Suprapubic skin (tissue), 4 donors: ENCODE measurements around the gene CBLN4. TPM values are rescaled to one million over a fixed set of nuclear protein-coding genes. Genes with fewer than 3 reads are reported as not detected.

Experiments used
- DNase-seq, 2 donors: peaks; one replicate each; pipeline ENCODE4 v3.0.0-alpha.2; 2019; ENCODE audit warnings: low spot score in 2 of 2
- H3K27ac ChIP-seq: fragments of 200-600 bp; sonication (generic); one replicate; pipeline ENCODE4 v1.5.1; 2019
- H3K27me3 ChIP-seq: fragments of 200-600 bp; sonication (generic); one replicate; pipeline ENCODE4 v1.5.1; 2019
- H3K36me3 ChIP-seq: fragments of 200-600 bp; sonication (generic); one replicate; pipeline ENCODE4 v1.5.1; 2019
- H3K4me1 ChIP-seq: fragments of 200-600 bp; sonication (generic); one replicate; pipeline ENCODE4 v1.5.1; 2019
- H3K4me3 ChIP-seq: fragments of 200-600 bp; sonication (generic); one replicate; pipeline ENCODE4 v1.5.1; 2019; ENCODE audit warnings: mild to moderate bottlenecking
- H3K9me3 ChIP-seq: fragments of 200-600 bp; sonication (generic); one replicate; pipeline ENCODE4 v1.5.1; 2019
- EP300 ChIP-seq: sonication (generic); formaldehyde crosslinking; IDR thresholded peaks from one replicate; pipeline ENCODE4 v1.6.1; 2017; ENCODE audit warnings: antibody characterized with exemption
- POLR2A ChIP-seq, 2 donors: fragments of 450-650 bp; IDR thresholded peaks; one replicate each; pipeline ENCODE4 v1.6.1; 2017; ENCODE audit warnings: antibody characterized with exemption in 2 of 2, mild to moderate bottlenecking in 2 of 2, moderate library complexity in 2 of 2
- POLR2AphosphoS5 ChIP-seq, 3 donors: sonication (generic); formaldehyde crosslinking; IDR thresholded peaks; one replicate each; pipeline ENCODE4 v1.6.1; 2017; ENCODE audit warnings: antibody characterized with exemption in 3 of 3
- WGBS: methylation state at CpG from one replicate; pipeline ENCODE4 v1.1.5; 2018; 5-methylcytosine and 5-hydroxymethylcytosine counted together
- total RNA-seq, 4 donors: library from RNA; depleted of rRNA; stranded (reverse); fragments of >200 nt; gene quantifications; one replicate each; pipeline ENCODE4 v1.1.0, GENCODE V29; 2016
- TF ChIP-seq, protein P1 (sequence below), 2 donors: fragments of 200-600 bp in 1 of 2; fragments of 450-650 bp in 1 of 2; sonication (generic) in 1 of 2; IDR thresholded peaks; one replicate each; pipeline ENCODE4 v1.5.1; 2016 to 2019; ENCODE audit warnings: antibody characterized with exemption in 2 of 2, mild to moderate bottlenecking in 1 of 2, moderate library complexity in 1 of 2

The CBLN4 gene
- total RNA-seq, 4 donors from 2014 or later: 0.32 TPM; not detected in 3

DNA sequence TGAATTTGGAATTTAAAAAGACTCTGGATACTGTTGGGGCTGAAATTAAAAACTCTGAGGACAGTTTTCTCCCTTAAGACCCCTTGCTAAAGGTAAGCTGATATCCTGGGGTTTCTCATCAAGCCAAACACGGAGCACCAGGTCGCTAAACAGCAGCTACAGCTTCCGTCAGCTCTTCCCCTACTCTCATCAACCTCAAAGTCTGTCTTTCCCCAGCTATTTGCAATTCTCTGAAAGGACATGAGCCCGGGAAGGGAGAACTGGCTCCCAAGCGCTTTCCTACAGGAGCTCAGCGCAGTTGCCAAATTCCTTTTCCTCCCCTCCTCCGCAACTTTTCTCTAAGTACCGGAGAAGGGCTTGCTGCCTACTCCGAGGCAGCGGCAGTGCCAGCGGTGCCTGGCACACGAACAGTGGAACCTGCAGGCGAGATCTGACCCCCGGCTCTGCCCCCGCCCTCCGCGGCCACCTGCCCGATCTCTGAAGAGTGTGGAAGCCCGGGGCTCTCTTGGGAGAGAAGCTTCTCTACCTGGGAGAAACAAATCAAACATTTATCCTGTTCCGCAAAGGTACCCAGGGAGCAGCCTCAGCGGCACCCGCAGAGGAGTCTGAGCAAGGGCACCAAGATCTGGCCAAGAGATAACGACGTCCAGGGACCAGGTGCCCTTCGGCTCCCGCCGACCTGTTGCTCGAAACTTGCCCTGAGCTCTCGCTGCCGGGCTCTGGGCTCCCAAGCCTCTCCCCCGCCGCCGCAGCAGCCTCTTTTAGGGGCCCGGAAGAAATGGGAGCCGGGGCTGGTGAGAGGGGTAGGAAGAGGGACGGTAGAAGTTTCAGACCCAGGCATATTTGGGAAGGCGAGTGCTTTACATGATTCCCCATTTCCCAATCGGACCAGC is 2.2 kb downstream of the CBLN4 start:
- Histone ChIP-seq H3K27ac (no peak overlapping the region), H3K9me3 (no peaks in the 10 kb centered on the region), H3K36me3 (no peaks in the 10 kb centered on the region), H3K4me1 (peaks cover 20% of the 10 kb centered on the region), H3K27me3 (peaks cover 74% of the 10 kb centered on the region), H3K4me3 (no peak overlapping the region)
- WGBS: 3% methylated on average over 28 of the region's 38 CpGs
- TF ChIP-seq, protein P1, sequence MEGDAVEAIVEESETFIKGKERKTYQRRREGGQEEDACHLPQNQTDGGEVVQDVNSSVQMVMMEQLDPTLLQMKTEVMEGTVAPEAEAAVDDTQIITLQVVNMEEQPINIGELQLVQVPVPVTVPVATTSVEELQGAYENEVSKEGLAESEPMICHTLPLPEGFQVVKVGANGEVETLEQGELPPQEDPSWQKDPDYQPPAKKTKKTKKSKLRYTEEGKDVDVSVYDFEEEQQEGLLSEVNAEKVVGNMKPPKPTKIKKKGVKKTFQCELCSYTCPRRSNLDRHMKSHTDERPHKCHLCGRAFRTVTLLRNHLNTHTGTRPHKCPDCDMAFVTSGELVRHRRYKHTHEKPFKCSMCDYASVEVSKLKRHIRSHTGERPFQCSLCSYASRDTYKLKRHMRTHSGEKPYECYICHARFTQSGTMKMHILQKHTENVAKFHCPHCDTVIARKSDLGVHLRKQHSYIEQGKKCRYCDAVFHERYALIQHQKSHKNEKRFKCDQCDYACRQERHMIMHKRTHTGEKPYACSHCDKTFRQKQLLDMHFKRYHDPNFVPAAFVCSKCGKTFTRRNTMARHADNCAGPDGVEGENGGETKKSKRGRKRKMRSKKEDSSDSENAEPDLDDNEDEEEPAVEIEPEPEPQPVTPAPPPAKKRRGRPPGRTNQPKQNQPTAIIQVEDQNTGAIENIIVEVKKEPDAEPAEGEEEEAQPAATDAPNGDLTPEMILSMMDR (IDR thresholded peaks at IDR 0.05): no peak
- no peak for TF ChIP-seq POLR2A (IDR thresholded peaks at IDR 0.05)
- no peak for TF ChIP-seq EP300
- TF ChIP-seq POLR2AphosphoS5 (IDR thresholded peaks at IDR 0.05): no peak
- DNase-seq: no peak

DNA sequence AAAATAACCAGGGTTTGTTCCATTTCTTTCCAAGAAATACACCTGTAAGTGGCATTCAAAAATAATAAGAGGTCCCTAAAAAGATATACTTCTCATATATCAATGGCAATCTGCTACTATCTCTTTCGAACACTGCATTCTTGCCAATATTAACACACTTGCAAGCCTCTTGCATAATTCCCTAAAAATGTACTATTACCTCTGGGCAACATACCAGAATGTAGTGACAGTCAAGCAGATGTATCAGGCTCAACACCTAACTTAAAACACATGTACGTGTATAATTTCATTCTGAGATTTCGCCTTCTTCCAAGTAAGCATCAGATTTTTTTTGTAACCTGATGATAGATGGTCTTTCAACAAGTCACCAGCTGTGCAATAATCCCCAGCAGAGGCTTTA is 3.4 kb downstream of the CBLN4 start:
- DNase-seq: no peak
- no peak overlapping the region for H3K27ac ChIP-seq
- TF ChIP-seq, protein P1 (IDR thresholded peaks at IDR 0.05): no peak
- H3K27me3 ChIP-seq: peaks cover 64% of the 10 kb centered on the region
- H3K9me3 ChIP-seq: no peaks in the 10 kb centered on the region
- no peak overlapping the region for H3K4me3 ChIP-seq
- peaks cover 20% of the 10 kb centered on the region for H3K4me1 ChIP-seq
- 51% methylated on average over 3 of the region's 3 CpGs for WGBS
- H3K36me3 ChIP-seq: no peaks in the 10 kb centered on the region

DNA sequence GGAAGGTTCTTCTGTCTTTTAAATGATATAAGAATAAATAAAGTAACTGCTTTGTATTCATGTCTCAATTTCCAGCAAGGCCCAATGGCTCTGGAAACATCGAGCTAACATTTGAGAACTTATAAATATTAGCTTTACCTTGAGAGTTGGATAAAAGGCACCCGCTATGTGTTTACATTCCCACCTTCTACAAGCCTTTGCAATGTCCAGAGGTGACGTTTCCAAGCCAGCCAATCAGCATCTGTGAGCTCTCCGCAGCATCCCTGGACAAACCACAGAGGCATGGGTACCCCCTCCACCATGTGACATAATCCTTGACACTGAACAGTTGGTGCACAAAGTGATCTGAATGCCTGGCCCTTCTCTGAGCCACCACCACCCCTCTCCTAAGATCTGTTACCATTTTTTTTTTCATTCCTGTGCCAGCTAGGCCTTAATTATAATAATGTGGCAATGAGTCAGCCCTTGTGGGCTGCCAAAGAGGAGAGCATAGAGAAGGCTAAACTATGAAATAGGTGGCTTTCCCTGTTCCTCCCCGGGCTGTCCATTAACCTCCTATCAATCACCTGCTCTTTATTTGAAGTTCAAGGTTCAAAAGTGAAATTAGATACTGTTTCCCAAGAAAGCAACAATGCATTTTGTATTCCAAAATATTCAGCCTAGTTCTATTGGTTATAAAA is 4.1 kb downstream of the CBLN4 start:
- no peak overlapping the region for H3K4me3 ChIP-seq
- no peak overlapping the region for H3K27ac ChIP-seq
- no peaks in the 10 kb centered on the region for H3K36me3 ChIP-seq
- H3K27me3 ChIP-seq: peaks cover 58% of the 10 kb centered on the region
- TF ChIP-seq, protein P1 (IDR thresholded peaks at IDR 0.05): no peak
- no peak for TF ChIP-seq POLR2AphosphoS5 (IDR thresholded peaks at IDR 0.05)
- TF ChIP-seq POLR2A (IDR thresholded peaks at IDR 0.05): no peak
- TF ChIP-seq EP300: no peak
- H3K4me1 ChIP-seq: peaks cover 20% of the 10 kb centered on the region
- no peaks in the 10 kb centered on the region for H3K9me3 ChIP-seq
- WGBS: 81% methylated on average over 5 of the region's 5 CpGs
- DNase-seq: no peak

DNA sequence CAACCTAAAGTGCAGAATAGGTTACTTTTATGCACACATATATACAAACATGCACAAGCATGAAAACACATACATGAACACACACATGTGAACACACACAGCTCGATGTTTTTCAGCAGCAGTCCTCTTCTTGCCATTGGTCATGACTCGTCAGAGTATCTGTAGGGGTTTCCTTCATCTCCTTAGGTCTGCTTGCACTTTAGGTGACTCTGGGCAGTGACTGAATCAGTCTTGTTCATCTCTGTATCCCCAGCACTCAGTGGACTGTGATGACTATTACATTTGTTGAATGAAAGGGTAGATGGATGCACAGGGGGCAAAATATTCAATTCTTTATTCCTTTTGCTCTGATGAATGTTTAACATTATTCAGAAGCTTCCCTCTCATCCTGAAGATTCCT is 26.8 kb downstream of the CBLN4 start:
- H3K27me3 ChIP-seq: no peaks in the 10 kb centered on the region
- TF ChIP-seq, protein P1 (IDR thresholded peaks at IDR 0.05): no peak
- TF ChIP-seq EP300 (no peak), POLR2A (IDR thresholded peaks at IDR 0.05) (no peak), POLR2AphosphoS5 (IDR thresholded peaks at IDR 0.05) (no peak)

More for the DNA sequence above, 26.8 kb downstream of the CBLN4 start:
- DNase-seq: no peak
- no peak overlapping the region for H3K27ac ChIP-seq
- H3K36me3 ChIP-seq: no peaks in the 10 kb centered on the region
- H3K9me3 ChIP-seq: no peaks in the 10 kb centered on the region
- H3K4me3 ChIP-seq: no peak overlapping the region
- WGBS: 38% methylated on average over 2 of the region's 2 CpGs
- H3K4me1 ChIP-seq: no peaks in the 10 kb centered on the region
